Measurements from ENCODE around the gene GPAT2.
"Not testable (repeated sequence)": the region's sequence is repeated elsewhere in the genome, so short reads cannot be mapped to it uniquely, and the experiment has no call there.

GPAT2 gene

GRCh38 chr2:96060325-96060724 is 25.6 kb upstream of the GPAT2 start:
- H3K27ac ChIP-seq, result not testable (repeated sequence)

- H3K27ac ChIP-seq, result not testable (repeated sequence)
These were observed 24.7 kb upstream of the GPAT2 start for GRCh38 chr2:96059443-96059842.

- H3K27ac ChIP-seq, result not testable (repeated sequence)
These were observed 21.1 kb upstream of the GPAT2 start for GRCh38 chr2:96055830-96056229.

- not testable (repeated sequence) for H3K27ac ChIP-seq
These were observed 19.8 kb upstream of the GPAT2 start for GRCh38 chr2:96054537-96054936.

- H3K27ac ChIP-seq, result not testable (repeated sequence)
These were observed 18.7 kb upstream of the GPAT2 start for GRCh38 chr2:96053385-96053784.

GRCh38 chr2:96052632-96053031 is 17.9 kb upstream of the GPAT2 start:
- H3K27ac ChIP-seq, result not testable (repeated sequence)

- not testable (repeated sequence) for H3K27ac ChIP-seq
These were observed 15.2 kb upstream of the GPAT2 start for GRCh38 chr2:96049917-96050262.

- H3K27ac ChIP-seq, result not testable (repeated sequence)
- 0 out of 2 replicates have a peak, but pooled peaks have one; percentile 7 for TF ChIP-seq CTCF (conservative IDR thresholded peaks at IDR 0.05)
These were observed 14.6 kb upstream of the GPAT2 start for GRCh38 chr2:96049049-96049916.

- not testable (repeated sequence) for H3K27ac ChIP-seq
These were observed 838 bp upstream of the GPAT2 start for GRCh38 chr2:96035554-96035953.

GRCh38 chr2:96033997-96034396 is 719 bp downstream of the GPAT2 start:
- not testable (repeated sequence) for H3K27ac ChIP-seq

- H3K27ac ChIP-seq, result not testable (repeated sequence)
These were observed 6.9 kb downstream of the GPAT2 start for GRCh38 chr2:96027725-96028325.

- not testable (repeated sequence) for H3K27ac ChIP-seq
These were observed 9.0 kb downstream of the GPAT2 start for GRCh38 chr2:96025755-96026154.

- no peak overlapping the region for H3K27ac ChIP-seq
- TF ChIP-seq ZFX (IDR thresholded peaks at IDR 0.05) (no peak), CTCF (conservative IDR thresholded peaks at IDR 0.05) (no peak)
These were observed 9.6 kb downstream of the GPAT2 start for GRCh38 chr2:96025194-96025492.

GRCh38 chr2:96024336-96025193 is 10.2 kb downstream of the GPAT2 start:
- no peak overlapping the region for H3K27ac ChIP-seq
- TF ChIP-seq CTCF (conservative IDR thresholded peaks at IDR 0.05) (no peak), ZFX (IDR thresholded peaks at IDR 0.05) (no peak)

- H3K27ac ChIP-seq, result not testable (repeated sequence)
These were observed 11.0 kb downstream of the GPAT2 start for GRCh38 chr2:96023701-96024100.

All from C4-2B (cell line).